C4-2B (cell line): ENCODE data around the gene EEF1A2.

Experiments
- ZFX ChIP-seq: fragments of 450-650 bp; IDR thresholded peaks from 2 replicates; pipeline ENCODE4 v1.6.1; 2017
- TF ChIP-seq, protein P1 (sequence below): fragments of 450-650 bp; conservative IDR thresholded peaks from 2 replicates; pipeline ENCODE4 v1.5.1; 2017; ENCODE audit warnings: mild to moderate bottlenecking

DNA sequence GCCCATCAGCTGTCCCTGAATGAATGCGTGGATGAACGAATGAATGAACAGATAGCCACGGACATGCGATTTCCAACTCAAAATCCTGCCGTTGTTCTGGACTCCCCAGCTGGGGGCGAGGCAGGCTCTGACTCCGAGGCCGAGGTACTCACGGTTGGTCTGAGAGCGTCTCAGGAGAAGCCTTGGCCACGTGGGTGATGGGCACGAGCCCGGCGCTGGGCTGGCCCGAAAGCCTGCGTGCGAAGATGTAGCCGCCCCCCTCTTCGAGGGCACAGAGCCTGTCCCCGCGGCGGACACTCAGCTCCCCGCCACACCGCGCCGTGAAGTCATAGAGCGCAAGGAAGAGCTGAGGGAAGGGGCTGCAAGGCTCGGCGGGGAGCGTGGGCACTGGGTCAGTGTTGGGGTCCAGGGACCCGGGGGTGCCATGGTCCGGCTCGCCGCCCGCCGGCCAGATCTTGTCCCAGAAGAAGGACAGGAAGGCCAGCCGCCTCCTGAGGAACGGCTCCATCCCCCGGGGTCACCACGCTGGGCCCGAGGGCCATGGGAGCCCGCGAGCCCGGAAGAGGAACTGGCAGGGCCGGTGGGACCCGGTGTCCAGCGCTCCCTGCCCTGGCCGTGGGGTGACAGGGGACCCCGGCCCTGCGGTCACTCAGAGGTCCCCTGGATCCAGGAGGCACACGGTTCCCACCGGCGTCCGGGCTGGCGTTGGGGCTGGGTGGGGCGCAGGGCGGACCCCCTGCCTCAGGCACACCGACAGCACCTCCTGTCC, 48.3 kb upstream of the EEF1A2 start:
- TF ChIP-seq, protein P1, sequence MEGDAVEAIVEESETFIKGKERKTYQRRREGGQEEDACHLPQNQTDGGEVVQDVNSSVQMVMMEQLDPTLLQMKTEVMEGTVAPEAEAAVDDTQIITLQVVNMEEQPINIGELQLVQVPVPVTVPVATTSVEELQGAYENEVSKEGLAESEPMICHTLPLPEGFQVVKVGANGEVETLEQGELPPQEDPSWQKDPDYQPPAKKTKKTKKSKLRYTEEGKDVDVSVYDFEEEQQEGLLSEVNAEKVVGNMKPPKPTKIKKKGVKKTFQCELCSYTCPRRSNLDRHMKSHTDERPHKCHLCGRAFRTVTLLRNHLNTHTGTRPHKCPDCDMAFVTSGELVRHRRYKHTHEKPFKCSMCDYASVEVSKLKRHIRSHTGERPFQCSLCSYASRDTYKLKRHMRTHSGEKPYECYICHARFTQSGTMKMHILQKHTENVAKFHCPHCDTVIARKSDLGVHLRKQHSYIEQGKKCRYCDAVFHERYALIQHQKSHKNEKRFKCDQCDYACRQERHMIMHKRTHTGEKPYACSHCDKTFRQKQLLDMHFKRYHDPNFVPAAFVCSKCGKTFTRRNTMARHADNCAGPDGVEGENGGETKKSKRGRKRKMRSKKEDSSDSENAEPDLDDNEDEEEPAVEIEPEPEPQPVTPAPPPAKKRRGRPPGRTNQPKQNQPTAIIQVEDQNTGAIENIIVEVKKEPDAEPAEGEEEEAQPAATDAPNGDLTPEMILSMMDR, result no peak
- TF ChIP-seq ZFX, result no peak
